ENCODE results near the gene TELO2.

TELO2 gene

GRCh38 chr16:1554826-1555445 is 61.8 kb downstream of the TELO2 start:
- DNase-seq (ENCODE audit: low read depth in 2 of 2) = no peak

GRCh38 chr16:1556254-1556653 is 63.1 kb downstream of the TELO2 start:
- DNase-seq (ENCODE audit: low read depth in 2 of 2) = no peak

DNA sequence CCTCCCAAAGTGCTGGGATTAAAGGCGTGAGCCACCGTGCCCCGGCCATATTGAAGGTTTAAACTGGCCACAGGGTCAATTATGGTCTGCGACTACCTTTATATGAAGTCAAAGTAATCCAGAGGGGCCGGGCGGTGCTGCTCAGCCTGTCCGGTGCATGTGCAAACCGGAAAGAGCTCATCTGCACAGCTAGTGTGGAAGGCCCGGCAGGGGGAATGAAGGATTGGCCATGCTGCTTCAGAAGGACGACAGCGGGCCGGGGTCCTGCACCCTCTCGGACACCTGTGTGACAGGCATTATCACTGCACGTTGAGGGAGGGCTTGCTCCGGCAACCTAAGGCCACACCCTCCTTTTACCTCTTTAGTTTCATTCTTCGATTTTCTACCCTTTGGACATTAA is 63.9 kb downstream of the TELO2 start:
- DNase-seq (ENCODE audit: low read depth in 2 of 2) = no peak

GRCh38 chr16:1557576-1557975 is 64.4 kb downstream of the TELO2 start:
- DNase-seq (ENCODE audit: low read depth in 2 of 2) = no peak

DNA sequence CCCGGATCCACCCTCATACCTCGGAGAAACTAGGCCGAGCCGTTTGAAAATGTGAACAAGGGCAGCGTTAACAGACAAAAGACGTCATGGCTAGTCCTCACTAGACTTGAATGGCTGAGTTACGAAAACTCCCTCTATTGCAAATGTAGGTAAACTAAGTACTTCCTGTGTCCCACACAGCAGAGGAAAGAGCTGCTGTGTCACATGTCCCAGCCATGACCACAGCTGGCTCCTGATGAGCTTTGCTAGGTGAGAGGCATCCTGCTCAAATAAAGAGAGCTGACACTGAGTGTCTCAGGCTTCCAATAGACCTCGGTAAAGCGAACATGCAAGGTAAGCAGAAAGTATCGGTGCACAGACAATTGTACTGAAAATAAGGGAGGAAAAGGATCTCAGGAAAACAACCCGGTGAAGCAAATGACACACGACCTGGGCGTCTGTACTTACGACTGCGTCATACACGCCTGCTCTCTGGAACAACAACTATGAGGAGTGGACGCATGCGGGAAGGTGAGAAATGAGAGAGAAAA is 66.4 kb downstream of the TELO2 start:
- no peak for DNase-seq (ENCODE audit: low read depth in 2 of 2)

Measured in stimulated activated CD8-positive, alpha-beta memory T cell treated with anti-CD3 and anti-CD28 coated beads, Interleukin-7, amount 100 ng/mL, for 4 hours (primary cell).